Mucosa of stomach (tissue), 1 donor: ENCODE measurements around the gene KIF5A.

Experiments used
- H3K27me3 ChIP-seq: one replicate; pipeline ENCODE4 v1.7.0; 2013; ENCODE audit warnings: mild to moderate bottlenecking, low read length; ENCODE audit not compliant: control insufficient read depth, insufficient read depth
- H3K36me3 ChIP-seq: one replicate; pipeline ENCODE4 v1.7.0; 2013; ENCODE audit warnings: low read length; ENCODE audit not compliant: control insufficient read depth, insufficient read depth
- H3K4me1 ChIP-seq: one replicate; pipeline ENCODE4 v1.7.0; 2013; ENCODE audit warnings: mild to moderate bottlenecking, low read length; ENCODE audit not compliant: control insufficient read depth, insufficient read depth
- H3K4me3 ChIP-seq: one replicate; pipeline ENCODE4 v1.7.0; 2013; ENCODE audit warnings: low read length
- H3K9ac ChIP-seq: one replicate; pipeline ENCODE4 v1.7.0; 2013; ENCODE audit warnings: mild to moderate bottlenecking, low read length, moderate library complexity
- H3K9me3 ChIP-seq: one replicate; pipeline ENCODE4 v1.7.0; 2013; ENCODE audit warnings: mild to moderate bottlenecking, low read length, moderate library complexity; ENCODE audit not compliant: control insufficient read depth
- donor health status: Pancreatic carcinoma.

Gene KIF5A

DNA sequence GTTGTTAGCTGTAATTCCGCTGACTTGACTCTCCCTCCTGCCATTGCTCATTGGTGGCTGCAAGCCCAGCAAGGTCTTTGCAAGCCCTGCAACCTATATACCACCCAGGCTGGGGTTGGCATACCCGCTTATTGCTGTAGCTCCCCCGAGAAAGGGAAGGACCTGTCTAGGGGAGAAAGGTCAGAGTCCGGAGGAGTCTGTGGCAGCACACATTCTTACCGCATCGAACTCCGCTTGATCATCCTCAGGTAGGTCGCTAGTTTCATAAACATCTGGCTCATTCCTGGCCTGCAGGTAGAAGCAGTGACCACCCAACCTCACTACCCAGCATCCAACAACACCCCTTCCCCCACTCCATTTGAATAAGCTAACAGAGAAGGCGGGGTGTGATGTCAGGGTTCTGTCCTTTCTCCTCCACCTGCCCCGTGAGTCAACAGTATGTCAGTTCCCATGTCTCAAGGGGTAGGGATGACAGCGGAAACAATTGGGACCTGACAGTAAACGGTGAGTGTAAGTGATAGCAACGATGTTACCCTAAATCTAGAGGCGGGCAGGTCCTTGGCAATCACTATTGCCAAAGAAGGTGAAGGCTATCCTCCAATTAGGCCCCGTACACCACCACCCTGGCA lies 3.9 kb upstream of the KIF5A start:
- Histone ChIP-seq H3K4me3 (peak overlapping the region; percentile 28), H3K27me3 (peaks cover 29% of the 10 kb centered on the region), H3K9me3 (no peaks in the 10 kb centered on the region), H3K4me1 (peaks cover 15% of the 10 kb centered on the region), H3K36me3 (no peaks in the 10 kb centered on the region), H3K9ac (peak overlapping the region; percentile 94)

DNA sequence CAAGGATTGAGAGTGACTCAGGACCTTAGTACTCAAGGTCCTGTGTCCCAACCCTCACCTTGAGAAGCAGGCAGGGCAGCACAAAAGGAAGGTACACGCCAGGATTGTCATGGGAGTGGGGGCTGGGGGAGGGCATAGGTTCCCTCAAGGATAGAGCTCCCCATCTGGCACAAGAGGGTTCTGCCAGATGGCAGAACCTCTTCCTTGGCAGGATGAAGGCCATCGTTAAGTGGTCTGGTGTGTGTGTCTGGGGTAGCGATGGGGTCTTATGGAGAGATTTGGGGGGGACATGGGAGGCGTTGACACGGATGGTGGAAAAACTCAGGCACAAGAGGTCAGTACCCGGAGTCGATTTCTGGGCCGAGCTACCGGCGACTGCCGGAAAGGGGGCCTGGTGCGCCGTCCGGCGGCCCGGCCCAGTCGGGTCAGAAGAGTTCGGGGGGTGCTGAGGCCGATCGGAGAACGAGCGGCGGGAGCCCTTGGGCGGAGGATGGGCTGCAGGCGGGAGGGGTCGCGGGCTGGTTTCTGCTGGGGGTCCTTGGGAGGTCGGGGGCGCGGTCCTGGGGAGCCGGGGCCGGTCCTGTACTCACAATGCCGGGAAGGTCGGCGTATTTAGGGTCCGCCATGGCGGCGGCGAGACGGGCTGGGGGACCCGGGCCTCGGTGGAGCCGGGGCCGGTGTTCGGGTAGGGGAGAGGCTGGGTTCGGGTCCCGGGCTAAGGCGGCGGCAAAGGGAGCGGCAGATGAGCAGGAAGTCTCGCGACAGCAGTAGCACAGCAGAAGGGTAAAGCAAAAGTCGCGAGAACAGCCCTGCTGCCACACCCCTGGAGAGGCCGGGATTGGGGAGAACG lies 3.2 kb upstream of the KIF5A start, which contains the start of gene DCTN2:
Gene DCTN2 (minus strand): TSS at position 755 of the 850 bp plus-strand sequence. CDS start 129 bp downstream, at position 626.
- Histone ChIP-seq H3K36me3 (no peaks in the 10 kb centered on the region), H3K4me1 (peaks cover 15% of the 10 kb centered on the region), H3K4me3 (peak within 1 kb of the TSS; percentile 28), H3K9me3 (no peaks in the 10 kb centered on the region), H3K9ac (peak within 1 kb of the TSS; percentile 94), H3K27me3 (peaks cover 29% of the 10 kb centered on the region)

DNA sequence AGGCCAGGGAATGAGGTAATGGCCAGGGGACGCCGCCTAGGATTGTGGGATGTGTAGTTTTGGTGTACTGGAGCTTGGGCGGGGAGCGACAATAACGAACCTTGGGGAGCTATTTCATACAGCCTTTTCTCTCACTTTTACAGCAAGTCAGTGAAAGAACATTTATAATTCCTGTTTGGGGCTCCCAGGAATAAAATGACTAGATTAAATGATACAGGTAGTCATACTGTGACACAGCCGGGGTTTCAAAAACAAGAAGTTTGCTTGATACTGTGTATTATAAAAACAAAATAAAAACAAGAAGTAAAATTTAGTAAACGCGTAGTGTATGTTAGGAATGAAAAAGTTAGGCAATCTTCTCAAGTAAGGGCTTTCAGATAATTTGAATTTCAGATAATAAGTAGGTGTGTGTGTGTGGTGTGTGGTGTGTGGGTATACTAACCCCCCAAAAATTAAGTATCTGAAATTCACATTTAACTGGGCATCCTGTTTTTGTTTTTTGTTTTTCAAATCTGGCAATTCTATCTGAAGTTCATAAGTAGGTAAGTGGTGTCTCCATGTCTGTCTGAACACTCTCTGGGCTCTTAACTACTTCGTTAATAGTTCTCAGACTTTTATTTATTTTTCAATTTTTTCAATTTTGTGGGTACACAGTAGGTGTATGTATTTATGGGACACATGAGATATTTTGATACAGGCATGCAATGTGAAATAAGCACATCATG lies 2.4 kb upstream of the KIF5A start:
- Histone ChIP-seq H3K4me1 (peaks cover 15% of the 10 kb centered on the region), H3K9ac (peak overlapping the region; percentile 94)

DNA sequence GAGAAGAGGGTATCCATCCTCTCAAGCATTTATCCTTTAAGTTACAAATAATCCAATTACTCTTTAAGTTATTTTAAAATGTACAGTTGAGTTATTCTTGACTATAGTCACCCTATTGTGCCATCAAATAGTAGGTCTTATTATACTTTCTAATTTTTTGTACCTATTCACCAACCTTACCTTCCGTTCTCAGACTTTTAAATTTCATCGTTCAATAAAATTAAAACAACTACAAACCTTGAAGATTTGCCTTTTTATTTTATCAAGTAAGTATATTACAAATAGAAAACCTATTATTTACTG lies 1.9 kb upstream of the KIF5A start:
- no peak overlapping the region for H3K9ac ChIP-seq
- no peak overlapping the region for H3K4me3 ChIP-seq
- H3K36me3 ChIP-seq: no peaks in the 10 kb centered on the region
- H3K9me3 ChIP-seq: no peaks in the 10 kb centered on the region
- H3K27me3 ChIP-seq: peaks cover 29% of the 10 kb centered on the region
- peaks cover 15% of the 10 kb centered on the region for H3K4me1 ChIP-seq

More for the DNA sequence above, 2.4 kb upstream of the KIF5A start:
- no peaks in the 10 kb centered on the region for H3K36me3 ChIP-seq
- peaks cover 29% of the 10 kb centered on the region for H3K27me3 ChIP-seq
- H3K9me3 ChIP-seq: no peaks in the 10 kb centered on the region
- peak overlapping the region; percentile 28 for H3K4me3 ChIP-seq

GRCh38 chr12:57548488-57548887 lies 1.4 kb upstream of the KIF5A start:
- peaks cover 15% of the 10 kb centered on the region for H3K4me1 ChIP-seq
- no peaks in the 10 kb centered on the region for H3K36me3 ChIP-seq
- H3K4me3 ChIP-seq: no peak overlapping the region
- H3K27me3 ChIP-seq: peaks cover 29% of the 10 kb centered on the region
- H3K9me3 ChIP-seq: no peaks in the 10 kb centered on the region
- H3K9ac ChIP-seq: no peak overlapping the region

- Histone ChIP-seq H3K4me3 (no peak overlapping the region), H3K9ac (no peak overlapping the region), H3K27me3 (peaks cover 29% of the 10 kb centered on the region), H3K4me1 (peaks cover 15% of the 10 kb centered on the region), H3K36me3 (no peaks in the 10 kb centered on the region), H3K9me3 (no peaks in the 10 kb centered on the region)
These were observed 488 bp upstream of the KIF5A start for GRCh38 chr12:57549203-57549908.

- Histone ChIP-seq H3K9me3 (no peaks in the 10 kb centered on the region), H3K27me3 (peaks cover 29% of the 10 kb centered on the region), H3K4me3 (no peak overlapping the region), H3K4me1 (peaks cover 12% of the 10 kb centered on the region), H3K9ac (no peak overlapping the region), H3K36me3 (no peaks in the 10 kb centered on the region)
These were observed 1.1 kb downstream of the KIF5A start for GRCh38 chr12:57550641-57551549.

DNA sequence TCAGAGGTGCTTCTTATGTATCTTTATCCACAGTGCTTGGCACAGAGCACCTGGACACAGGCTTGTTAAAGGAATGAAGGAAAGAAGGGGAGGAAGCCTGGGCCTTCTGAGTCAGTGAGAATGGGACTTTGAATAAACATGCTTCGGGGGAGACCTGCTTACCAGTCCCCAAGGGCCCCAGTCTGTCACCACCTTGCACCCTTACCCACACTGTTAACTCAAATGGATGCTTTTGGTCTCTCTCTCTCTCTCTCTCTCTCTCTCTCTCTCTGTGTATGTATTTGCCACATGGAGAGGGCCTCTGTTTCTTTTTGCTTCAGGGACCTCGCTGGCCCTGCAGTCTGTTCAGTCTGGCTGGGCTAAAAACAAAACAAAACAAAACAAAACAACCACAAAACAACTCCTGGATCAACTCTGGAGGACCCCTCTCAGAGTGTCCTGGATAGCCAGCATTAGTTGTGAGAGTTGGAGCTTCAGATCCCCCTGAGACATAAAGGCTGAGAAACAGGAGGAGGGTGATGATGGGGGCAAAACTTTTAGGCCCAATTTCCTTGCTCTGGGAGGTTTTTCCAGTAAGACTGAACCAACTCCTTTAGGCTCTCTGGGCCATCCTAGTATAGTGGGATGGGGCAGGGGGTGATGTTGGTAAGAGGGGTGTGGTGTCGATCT lies 1.9 kb downstream of the KIF5A start:
- H3K27me3 ChIP-seq: peaks cover 29% of the 10 kb centered on the region
- H3K36me3 ChIP-seq: no peaks in the 10 kb centered on the region
- H3K4me3 ChIP-seq: no peak overlapping the region
- no peaks in the 10 kb centered on the region for H3K9me3 ChIP-seq
- no peak overlapping the region for H3K9ac ChIP-seq
- H3K4me1 ChIP-seq: peaks cover 7% of the 10 kb centered on the region

GRCh38 chr12:57552306-57552651 lies 2.4 kb downstream of the KIF5A start:
- no peaks in the 10 kb centered on the region for H3K36me3 ChIP-seq
- peaks cover 7% of the 10 kb centered on the region for H3K4me1 ChIP-seq
- no peak overlapping the region for H3K4me3 ChIP-seq
- H3K9me3 ChIP-seq: no peaks in the 10 kb centered on the region
- H3K27me3 ChIP-seq: peaks cover 29% of the 10 kb centered on the region
- H3K9ac ChIP-seq: no peak overlapping the region

GRCh38 chr12:57552835-57553313 lies 3.0 kb downstream of the KIF5A start:
- Histone ChIP-seq H3K36me3 (no peaks in the 10 kb centered on the region), H3K27me3 (peaks cover 29% of the 10 kb centered on the region), H3K4me3 (no peak overlapping the region), H3K4me1 (peaks cover 7% of the 10 kb centered on the region), H3K9me3 (no peaks in the 10 kb centered on the region), H3K9ac (no peak overlapping the region)
